ENCODE results near the gene BOK.
A peak's percentile ranks its signal among the peaks of the same experiment; 100 is the strongest.

BOK gene

DNA sequence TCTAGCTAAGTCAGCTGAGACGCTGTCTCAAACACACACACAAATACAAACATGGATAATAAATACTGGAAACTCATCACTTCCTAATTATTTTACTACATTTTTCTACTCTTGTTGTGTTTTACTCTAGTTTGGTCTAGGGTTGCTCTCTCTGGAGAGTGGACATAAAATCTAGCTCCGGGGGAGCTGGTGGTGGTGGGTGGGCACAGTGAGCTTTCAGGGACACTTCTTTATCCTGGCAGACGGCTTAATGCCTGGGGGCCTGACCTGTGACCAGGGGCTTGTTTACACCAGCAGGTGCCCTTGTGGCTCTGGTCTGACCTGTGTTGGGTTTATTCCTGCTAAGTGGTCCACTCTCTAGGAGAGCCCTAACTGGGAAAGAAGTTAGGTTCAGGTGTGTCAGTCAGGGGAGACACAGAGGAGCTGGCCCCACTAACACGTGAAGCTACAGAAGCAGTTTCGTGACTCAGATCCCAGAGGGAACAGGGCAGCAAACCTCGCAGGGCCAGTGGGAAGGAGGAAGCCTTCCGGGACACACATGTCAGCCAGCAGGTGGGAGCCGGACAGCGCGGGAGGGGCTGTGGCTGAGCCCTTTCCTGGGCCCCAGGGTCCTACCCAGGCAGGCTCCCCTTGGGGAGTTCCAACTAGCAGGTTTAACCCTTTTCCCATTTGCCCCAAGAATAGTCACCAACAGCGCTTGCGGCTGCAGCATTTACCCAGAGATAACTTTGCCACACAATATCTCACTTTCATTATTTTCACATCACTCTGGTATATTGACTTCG is 22.5 kb upstream of the BOK start:
- TF ChIP-seq, protein P1, sequence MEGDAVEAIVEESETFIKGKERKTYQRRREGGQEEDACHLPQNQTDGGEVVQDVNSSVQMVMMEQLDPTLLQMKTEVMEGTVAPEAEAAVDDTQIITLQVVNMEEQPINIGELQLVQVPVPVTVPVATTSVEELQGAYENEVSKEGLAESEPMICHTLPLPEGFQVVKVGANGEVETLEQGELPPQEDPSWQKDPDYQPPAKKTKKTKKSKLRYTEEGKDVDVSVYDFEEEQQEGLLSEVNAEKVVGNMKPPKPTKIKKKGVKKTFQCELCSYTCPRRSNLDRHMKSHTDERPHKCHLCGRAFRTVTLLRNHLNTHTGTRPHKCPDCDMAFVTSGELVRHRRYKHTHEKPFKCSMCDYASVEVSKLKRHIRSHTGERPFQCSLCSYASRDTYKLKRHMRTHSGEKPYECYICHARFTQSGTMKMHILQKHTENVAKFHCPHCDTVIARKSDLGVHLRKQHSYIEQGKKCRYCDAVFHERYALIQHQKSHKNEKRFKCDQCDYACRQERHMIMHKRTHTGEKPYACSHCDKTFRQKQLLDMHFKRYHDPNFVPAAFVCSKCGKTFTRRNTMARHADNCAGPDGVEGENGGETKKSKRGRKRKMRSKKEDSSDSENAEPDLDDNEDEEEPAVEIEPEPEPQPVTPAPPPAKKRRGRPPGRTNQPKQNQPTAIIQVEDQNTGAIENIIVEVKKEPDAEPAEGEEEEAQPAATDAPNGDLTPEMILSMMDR (IDR thresholded peaks at IDR 0.05; ENCODE audit: insufficient read depth, low read length, poor library complexity, severe bottlenecking) = no peak
- 0 out of 2 replicates have a peak, but pooled peaks cover 2% of the 10 kb centered on the region for H3K27me3 ChIP-seq (replicated peaks; ENCODE audit: control insufficient read depth, insufficient read depth, low read length)
- H3K36me3 ChIP-seq (ENCODE audit: control insufficient read depth, insufficient read depth, low read length) = no peaks in the 10 kb centered on the region
- DNase-seq (ENCODE audit: extremely low read depth, insufficient read length) = no peak
- no peak overlapping the region for H3K4me3 ChIP-seq (replicated peaks; ENCODE audit: low read depth, low read length)

GRCh38 chr2:241538838-241539615 is 19.5 kb upstream of the BOK start:
- no peak for DNase-seq (ENCODE audit: extremely low read depth, insufficient read length)
- TF ChIP-seq, protein P1 (IDR thresholded peaks at IDR 0.05; ENCODE audit: insufficient read depth, low read length, poor library complexity, severe bottlenecking) = no peak

GRCh38 chr2:241539616-241540374 is 18.8 kb upstream of the BOK start:
- H3K27me3 ChIP-seq (replicated peaks; ENCODE audit: control insufficient read depth, insufficient read depth, low read length) = no peaks in the 10 kb centered on the region
- H3K36me3 ChIP-seq (ENCODE audit: control insufficient read depth, insufficient read depth, low read length) = no peaks in the 10 kb centered on the region
- H3K4me3 ChIP-seq (replicated peaks; ENCODE audit: low read depth, low read length) = no peak overlapping the region
- no peak for DNase-seq (ENCODE audit: extremely low read depth, insufficient read length)
- TF ChIP-seq, protein P1 (IDR thresholded peaks at IDR 0.05; ENCODE audit: insufficient read depth, low read length, poor library complexity, severe bottlenecking) = no peak

More at GRCh38 chr2:241538838-241539615, 19.5 kb upstream of the BOK start:
- 0 out of 2 replicates have a peak, but pooled peaks cover 2% of the 10 kb centered on the region for H3K27me3 ChIP-seq (replicated peaks; ENCODE audit: control insufficient read depth, insufficient read depth, low read length)
- H3K36me3 ChIP-seq (ENCODE audit: control insufficient read depth, insufficient read depth, low read length) = no peaks in the 10 kb centered on the region
- H3K4me3 ChIP-seq (replicated peaks; ENCODE audit: low read depth, low read length) = no peak overlapping the region

DNA sequence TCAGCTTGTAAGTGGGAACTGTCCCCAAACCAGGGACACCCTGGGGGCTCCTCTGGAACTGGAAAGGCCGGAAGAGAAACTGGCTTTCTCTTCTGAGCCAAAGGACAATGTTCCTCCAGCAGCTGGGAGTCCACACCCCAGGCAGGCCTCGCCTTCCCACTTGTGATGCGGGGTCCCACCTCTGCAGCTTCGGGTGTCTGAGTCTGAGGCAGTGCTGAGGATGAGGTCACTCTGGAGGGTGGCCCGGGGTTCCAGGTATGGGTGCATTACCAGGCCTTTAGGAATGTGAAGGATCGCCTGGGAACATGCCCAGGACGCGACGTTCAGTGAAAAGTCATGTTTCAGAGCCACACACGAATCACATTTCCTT is 18.2 kb upstream of the BOK start:
- no peak overlapping the region for H3K4me3 ChIP-seq (replicated peaks; ENCODE audit: low read depth, low read length)
- no peaks in the 10 kb centered on the region for H3K36me3 ChIP-seq (ENCODE audit: control insufficient read depth, insufficient read depth, low read length)
- TF ChIP-seq, protein P1 (IDR thresholded peaks at IDR 0.05; ENCODE audit: insufficient read depth, low read length, poor library complexity, severe bottlenecking) = no peak
- no peaks in the 10 kb centered on the region for H3K27me3 ChIP-seq (replicated peaks; ENCODE audit: control insufficient read depth, insufficient read depth, low read length)
- no peak for DNase-seq (ENCODE audit: extremely low read depth, insufficient read length)

- no peaks in the 10 kb centered on the region for H3K36me3 ChIP-seq (ENCODE audit: control insufficient read depth, insufficient read depth, low read length)
- no peak overlapping the region; the same call in 1 of the 2 replicates for H3K4me3 ChIP-seq (replicated peaks; ENCODE audit: low read depth, low read length)
- DNase-seq (ENCODE audit: extremely low read depth, insufficient read length) = peak; percentile 73
- H3K27me3 ChIP-seq (replicated peaks; ENCODE audit: control insufficient read depth, insufficient read depth, low read length) = no peaks in the 10 kb centered on the region; the same call in 1 of the 2 replicates
- TF ChIP-seq, protein P1 (IDR thresholded peaks at IDR 0.05; ENCODE audit: insufficient read depth, low read length, poor library complexity, severe bottlenecking) = no peak
Observed at GRCh38 chr2:241540771-241541561, 17.6 kb upstream of the BOK start.
